ENCODE data around the gene PRDM12.

Gene PRDM12

DNA sequence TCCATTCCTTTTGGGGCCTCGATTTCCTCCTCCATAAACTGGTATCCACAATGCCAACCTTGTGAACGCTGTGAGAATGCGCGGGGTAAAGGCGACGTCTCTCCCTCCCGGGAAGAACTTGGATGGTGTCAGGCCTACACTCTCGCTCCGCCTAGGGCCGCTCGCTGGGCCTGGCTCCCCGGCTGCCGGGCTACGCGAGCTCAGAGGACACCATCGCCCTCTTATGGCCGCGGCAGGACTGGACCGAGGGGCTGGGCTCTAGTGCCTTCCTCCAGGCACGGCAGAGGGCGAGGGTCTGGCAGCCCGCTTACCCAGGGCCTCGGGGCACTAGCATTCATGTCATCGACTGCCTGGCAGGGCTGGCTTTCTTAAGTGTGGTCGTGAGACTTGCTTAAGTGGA, 27.9 kb downstream of the PRDM12 start:
- no peak for DNase-seq

DNA sequence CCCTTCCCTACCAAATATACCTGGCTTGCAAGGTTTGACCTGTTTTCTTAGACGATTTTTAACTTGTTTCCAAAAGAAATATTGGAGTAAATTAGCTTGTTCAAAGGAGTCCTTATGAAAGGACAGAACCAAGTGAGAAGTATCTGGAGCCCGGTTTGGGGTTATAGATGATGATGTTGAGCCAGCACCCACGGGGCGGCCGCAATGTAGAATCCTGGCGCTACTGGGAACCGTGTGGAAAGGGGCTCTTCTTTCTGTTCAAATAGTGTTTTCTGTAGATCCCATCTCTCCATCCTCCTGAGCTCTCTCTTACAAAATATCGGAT, 28.7 kb downstream of the PRDM12 start:
- DNase-seq: no peak

DNA sequence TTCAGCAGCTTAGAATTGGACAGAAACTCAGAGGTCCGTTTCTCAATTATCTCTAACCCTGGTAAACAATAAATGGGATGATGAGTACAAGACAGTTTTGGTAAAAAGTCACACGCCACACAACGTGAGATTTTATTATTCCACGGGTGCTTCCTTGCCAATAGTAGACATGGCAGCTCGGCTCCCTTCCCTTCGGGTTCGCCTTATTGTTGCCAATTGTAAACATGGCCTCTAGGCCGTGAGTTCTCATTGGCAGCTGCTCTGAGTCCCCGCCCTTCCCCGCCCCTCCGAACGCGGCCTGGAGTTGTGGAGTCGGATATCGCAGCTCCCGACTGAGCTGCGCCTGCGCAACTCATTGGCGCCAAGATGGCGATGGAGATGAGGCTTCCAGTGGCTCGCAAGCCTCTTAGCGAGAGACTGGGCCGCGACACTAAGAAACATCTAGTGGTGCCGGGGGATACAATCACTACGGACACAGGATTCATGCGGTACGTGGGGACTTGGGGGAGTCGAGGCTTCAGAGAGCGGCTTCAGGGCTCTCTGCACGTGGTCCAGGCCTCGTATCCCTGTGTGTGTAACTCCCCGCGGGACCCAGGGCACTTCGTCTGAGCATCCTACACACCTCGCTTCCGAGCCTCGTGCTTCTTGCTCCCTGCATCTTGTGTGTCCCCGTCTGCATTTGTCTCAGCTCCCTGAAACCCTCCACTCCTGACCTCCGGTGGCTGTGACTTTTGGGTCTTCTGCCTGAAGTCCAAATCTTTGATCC, 29.2 kb downstream of the PRDM12 start, which contains the start of gene EXOSC2:
Gene EXOSC2 (plus strand): TSS at position 355 of the 766 bp plus-strand sequence. CDS start 12 bp downstream, at position 367.
- peak; percentile 99 for DNase-seq

DNA sequence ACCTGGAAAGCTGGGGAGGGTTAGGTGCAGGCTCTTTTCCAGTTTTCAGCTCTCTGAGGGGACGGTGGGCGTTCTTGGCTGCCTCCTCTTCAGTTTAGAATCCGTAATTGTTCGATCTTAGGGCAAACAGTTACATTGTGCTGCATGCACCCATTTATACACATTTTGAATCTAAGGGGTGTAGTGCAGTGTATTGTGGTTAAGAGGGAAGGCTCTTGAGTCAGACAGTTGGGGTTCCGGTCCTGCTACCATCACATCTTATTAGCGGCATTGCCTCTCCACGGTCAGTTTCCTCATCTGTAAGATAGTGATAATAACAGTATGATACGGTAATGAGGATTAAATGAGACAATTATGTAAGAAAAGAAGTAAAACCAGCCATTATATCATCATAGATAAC, 29.8 kb downstream of the PRDM12 start:
- no peak for DNase-seq

DNA sequence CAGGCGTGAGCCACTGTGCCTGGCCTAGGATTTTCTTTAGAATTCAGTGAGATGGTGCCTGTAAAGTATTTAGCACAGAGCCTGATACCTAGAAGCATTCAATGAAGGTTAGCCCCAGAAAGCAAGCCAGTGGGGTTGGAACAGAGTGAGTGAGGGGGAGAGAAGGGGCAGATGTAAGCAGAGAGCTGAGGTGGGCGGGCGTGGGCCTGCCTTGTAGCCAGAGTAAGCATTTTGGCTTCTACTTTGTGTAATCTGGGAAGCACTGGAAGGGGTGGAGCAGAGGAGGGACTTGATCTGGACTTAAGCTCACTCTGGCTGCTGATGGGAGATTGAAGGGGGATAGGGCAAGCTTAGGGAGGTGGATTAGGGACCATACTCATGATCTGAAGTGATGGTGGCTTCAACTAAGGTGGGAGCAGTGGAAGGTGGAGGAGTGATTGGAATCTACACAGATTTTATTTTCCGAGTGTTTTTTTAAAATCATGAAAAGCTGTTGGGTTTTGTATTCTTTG, 31.8 kb downstream of the PRDM12 start:
- no peak for DNase-seq

DNA sequence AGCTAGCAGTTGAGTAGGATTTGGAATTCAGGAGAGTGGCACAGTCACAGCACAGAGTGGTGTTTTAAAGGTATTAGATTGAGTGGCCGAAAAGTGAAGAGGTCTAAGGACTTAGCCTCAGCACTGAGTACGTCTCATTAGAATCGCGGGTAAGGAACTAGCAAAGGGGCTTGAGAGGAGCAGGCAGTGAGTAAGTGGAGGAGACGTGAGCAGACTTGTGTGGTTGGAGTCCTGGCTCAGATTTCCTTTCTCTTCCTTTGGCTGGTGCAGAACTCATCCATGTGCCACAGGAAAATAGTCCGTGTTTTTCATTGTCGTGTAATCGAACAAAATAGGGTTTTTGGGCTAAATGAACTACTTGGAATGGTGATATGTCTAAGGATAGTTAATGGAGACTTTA, 32.6 kb downstream of the PRDM12 start:
- DNase-seq: no peak

DNA sequence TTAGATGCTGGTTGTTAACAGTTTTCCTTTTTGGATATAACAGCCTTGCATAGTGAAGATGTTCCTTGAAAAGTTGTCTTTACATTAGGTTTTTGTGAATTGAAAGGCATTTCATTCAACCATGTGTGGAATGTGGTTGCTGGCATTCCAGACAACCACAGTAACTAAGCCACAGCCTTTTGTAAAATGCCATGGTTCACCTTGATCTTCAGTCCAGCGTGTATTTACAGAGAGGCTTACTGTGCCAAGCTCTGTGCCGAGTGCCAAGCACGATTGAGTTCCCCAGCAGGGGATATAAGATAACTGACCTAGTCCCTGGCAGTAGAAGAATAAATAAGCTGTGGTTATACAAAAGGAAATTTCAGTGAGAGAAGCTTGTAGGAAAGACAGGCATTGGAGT, 34.1 kb downstream of the PRDM12 start:
- peak; percentile 62 for DNase-seq

DNA sequence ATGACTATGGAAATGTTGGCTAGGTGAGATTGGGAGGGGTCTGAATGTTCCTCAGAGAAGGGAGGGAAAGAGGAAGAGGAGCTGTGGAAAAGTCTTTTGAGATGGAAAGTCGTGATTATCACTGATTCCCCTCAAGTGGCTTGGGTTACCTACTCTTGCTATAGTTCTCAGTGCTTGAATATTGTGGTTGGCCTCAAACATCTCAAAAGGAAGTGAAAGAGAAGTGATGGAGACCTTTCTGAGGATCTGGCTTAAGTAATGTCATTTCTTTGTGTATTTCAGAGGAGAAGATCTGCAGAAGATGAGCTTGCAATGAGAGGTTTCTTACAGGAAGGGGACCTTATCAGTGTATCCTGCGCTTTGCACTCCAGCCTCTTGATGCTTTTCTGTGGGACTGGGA, 34.7 kb downstream of the PRDM12 start:
- no peak for DNase-seq

DNA sequence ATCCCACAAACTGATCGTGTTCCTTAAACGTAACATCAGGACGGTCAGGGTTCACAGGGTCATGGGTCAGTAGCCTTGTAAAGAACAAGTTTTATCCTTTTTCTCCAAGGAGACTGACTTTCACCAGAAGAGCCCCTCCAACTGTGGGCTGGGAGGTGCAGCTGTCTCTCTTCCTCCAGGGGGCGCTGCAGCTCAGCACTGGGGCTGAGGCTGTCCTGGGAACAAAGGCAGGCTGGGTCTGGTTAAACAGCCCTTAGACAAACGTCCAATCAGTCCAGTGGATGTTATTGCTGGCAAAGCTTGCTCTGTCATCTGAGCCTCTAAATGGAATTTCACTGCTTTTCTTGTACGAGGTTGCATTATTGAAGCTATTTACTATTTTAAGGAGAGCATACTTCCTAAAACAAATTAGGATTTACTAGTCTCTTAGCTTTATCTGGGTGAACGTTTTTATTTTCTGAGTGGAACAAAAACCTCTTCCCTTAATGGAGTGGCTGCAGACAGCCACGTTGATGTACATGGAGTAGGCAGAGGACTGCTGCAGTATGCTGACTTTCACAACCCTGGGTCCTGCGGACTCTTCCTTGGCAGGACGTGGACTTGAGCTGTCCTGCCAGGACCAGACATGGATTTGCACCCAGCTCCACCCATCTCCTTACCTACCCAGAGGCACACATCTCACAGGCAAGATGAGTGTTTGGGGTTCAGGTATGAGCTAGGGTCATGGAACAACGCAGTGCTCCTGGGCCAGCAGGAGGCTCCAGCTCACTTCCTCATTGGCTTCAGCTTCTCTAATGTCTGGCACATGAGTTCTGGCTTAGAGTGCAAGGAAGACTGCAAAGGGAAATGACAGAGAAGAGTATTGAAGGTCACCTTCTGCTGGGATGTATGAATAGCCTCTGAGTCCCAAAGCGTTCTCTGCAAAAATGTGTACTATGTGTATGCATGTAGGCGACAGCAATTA, 36.9 kb downstream of the PRDM12 start:
- peak; percentile 70 for DNase-seq

DNA sequence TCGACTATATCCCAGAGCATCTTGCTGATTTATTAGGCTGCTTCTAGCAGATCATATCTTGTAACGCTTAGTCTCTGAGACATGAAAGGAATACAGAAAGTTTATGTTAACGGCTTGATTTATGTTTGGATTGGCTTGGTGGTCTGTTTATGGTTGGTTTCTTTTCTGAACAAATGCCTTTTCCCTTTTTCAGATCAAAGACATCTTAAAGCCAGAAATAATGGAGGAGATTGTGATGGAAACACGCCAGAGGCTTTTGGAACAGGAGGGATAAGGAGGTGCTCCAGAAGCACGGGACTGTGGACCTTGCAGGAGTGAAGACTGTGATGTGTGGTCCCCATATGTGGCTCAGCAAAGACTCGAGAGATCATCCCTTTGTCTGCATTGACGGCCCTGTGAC, 39.1 kb downstream of the PRDM12 start:
- no peak for DNase-seq

DNA sequence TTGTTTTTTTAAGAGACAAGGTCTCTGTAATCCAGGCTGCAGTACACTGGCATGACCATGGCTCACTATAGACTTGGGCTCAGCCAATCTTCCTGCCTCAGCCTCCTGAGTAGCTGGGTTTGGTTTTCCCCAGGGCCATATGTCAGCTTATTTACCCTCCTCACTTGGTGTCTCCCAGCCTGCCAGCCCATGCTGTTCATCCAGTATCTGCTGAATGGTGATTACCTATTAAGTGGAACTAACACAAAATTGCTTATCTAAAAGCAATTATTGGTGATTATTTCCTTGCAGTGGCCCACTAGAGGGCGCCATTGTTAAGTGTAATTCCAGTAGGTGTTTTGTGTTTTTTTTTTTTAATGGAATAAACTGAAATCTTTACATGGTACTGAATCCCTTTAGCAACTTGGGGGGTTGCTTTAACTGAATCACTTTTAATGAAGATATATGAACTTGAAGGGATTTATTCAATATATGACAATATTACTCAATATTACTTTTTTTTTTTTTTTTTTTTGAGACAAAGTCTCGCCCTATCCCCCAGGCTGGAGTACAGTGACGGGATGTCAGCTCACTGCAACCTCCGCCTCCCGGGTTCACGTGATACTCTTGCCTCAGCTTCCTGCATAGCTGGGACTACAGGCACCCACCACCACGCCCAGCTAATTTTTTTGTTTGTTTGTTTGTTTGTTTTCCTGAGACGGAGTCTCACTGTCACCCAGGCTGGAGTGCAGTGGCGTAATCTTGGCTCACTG, 43.0 kb downstream of the PRDM12 start:
- DNase-seq: peak; percentile 67

DNA sequence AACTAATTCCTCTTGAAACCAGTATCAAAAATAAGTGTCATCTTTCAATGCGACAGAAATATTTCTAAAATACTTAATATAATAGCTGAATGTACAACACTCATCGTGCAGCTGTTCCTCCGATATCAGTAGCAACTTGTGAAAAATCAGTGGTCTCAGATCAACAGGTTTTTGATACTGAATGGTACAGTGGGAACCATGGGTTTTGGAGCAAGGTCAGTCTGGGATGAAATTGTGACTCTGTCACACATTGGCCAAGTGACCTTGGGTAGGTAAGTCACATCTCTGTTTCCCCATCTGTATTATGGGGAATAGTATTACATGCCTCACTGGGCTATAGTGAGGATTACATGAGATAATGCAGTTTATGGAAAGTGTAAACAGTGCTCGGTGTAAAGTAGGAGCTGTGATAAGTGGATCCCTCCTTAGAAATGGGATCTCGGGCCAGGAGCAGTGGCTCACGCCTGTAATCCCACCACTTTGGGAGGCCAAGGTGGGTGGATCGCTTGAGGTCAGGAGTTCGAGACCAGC, 46.5 kb downstream of the PRDM12 start:
- DNase-seq: no peak

DNA sequence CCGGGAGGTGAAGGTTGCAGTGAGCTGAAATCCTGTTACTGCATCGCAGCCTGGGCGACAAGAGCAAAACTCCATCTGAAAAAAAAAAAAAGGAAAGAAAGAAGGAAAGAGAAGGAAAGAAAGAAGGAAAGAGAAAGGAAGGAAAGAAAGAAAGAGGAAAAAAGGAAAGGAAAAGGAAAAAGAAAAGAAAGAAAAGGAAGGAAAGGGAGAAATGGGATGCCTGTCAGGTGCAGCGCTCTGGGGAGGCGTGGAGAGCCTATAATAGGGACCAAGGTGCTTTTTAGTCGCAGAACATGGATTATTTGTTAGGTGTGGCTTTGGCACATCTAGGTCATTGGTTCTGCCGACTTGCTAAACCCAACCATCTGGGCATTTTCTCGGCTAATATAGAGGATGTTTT, 47.1 kb downstream of the PRDM12 start:
- DNase-seq: no peak

DNA sequence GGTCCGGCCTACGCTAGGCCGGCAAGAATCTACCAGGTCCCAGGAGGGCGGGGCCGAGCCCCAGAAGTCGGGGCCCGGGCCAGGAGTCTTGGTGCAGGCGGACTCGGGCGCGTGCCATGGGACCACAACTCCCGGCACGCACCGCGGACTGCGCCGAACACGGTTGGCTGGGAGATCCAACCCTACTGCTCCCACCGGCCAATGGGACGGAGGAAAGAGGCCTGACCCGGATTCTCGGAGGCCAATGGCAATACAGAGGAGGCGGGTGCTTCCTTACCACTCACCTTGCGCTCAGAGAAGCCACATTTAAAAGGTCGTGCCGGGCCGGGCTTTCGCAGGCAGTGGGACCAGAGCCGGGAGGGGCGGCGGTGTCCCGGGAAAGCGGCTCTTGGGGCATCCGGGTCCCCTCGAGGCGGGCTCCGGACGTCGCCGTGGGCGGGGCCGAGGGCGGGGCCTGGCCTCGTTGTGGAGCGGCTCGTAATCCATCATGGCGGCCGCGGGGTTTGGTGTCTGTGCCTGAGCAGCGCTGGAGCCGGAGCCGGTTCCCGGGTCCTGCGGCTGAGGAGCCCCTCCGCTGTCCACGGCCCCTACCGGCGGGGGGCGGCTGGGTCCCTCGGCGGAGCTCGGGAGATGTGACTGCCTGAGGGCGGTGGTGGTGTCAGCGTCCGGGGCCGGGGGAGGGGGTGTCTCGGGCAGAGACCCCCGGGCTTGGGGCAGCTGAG, 48.3 kb downstream of the PRDM12 start:
- peak; percentile 99 for DNase-seq

DNA sequence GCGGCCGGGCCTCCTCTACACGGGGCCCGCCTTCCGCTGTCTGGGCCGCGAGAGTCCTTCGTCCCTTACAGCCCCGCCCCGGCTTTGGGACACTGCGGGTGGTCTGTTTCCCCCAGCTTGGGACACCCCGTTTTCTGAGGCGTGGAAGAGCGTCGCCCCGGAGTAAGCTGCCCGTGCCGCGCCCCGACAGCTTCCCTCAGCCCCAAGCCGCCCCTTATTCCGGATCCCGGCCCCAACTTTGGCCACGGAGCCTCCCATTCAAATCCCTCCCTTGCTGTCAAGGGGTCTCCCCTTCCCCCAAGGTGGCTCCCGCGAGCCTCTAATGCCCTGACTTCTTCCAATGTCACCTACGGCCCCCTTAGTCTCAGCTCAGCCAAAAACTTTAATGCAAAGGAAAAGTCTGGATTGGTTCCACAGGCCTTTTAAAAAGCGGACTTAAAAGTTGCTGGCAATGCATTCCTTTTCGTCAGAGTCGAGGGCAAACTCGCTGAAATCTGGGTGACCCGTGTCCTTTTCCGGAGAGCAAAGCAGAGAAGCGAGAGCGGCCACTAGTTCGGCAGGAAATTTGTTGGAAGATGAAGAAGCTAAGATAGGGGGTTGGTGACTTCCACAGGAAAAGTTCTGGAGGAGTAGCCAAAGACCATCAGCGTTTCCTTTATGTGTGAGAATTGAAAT, 49.0 kb downstream of the PRDM12 start:
- no peak for DNase-seq

DNA sequence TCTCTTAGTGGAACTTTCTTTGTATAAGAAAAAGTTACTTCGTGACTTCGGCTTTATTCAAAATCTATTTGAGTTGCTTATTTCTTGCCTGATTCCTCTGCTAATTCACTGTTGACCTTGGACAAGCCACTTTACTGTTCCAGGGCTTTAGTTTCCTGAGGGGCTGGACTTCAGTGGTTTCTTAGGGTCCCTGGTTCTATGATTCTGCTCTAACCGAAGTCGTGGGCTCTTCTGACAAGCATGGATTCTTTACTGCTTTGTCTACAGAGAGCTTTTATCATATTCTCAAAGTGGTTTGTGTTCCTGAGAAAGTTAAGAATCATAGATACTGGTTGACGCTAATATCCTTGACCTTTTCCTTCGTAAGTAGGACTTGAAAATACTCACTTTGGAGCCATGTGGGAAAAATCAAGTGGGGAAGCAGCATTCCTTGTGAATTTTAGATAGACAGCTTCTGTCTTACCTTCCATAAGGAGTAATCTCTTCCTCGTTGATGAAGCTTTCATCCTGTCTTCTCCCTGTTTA, 50.3 kb downstream of the PRDM12 start:
- no peak for DNase-seq

DNA sequence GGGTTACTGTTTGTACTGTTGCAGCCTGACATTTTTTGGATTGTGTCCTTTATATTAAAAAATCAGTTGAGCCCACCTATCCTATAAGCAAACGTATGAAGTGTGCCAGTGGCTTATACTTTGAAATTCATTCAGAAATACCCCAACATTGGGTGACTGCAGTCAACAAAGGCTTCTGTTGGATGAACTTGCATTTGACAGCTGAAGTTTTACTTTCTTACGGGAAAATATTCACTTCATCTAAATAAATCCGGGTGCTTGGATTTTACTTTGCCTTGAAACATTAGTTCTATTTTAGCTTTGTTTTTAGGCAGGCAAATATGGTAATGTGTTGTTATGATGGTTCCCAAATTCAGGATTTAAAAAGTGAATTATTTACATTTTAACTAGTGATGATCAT, 50.9 kb downstream of the PRDM12 start:
- DNase-seq: no peak

DNA sequence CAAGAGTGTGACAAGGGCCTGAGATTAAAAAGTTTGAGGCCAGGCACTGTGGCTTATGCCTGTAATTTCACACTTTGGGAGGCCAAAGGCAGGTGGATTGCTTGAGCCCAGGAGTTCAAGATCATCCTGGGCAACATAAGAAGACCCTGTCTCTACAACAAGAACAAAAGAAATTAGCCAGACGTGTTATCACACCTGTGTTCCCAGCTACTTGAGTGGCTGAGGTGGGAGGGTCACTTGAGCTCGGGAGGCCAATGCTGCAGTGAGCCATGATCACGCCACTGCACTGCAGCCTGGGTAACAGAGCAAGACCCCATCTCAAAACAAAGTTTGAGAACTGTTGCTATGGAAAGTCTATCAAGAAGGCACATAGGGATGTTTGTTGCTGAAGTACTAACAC, 54.2 kb downstream of the PRDM12 start:
- DNase-seq: no peak

DNA sequence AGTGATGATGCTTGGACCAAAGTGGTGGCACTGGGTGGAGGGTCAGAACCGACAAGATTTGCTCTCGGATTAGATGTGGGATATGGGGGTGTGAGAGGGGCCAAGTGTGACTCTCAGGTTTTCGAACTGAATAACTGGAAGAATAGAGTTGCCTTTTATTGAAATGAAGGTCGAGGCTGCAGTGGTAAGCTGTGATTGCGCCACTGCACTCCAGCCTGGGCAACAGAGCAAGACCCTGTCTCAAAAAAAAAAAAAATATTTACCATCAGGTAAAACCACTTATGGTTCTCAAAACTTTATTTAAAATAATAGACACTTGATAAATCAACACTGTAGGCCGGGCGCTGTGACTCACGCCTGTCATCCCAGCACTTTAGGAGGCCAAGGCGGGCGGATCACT, 56.4 kb downstream of the PRDM12 start:
- no peak for DNase-seq

DNA sequence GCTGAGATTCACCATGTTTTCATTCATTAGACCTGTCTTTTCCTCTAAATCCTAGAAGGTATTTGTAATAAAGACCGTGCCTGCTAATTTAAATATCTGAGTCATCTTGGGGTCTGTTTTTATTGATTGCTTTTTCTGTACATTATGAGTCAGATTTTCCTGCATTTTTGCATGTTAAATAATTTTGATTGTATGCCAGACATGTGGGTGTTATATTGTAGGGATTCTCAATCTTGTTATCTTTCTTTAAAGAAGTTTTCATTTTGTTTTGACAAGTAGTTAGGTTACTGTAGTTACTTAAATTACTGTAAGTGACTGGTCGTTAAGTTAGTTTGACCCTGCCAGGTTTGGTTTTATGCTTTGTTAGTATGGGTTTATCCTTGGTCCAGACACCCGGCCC, 64.3 kb downstream of the PRDM12 start:
- peak; percentile 64 for DNase-seq

DNA sequence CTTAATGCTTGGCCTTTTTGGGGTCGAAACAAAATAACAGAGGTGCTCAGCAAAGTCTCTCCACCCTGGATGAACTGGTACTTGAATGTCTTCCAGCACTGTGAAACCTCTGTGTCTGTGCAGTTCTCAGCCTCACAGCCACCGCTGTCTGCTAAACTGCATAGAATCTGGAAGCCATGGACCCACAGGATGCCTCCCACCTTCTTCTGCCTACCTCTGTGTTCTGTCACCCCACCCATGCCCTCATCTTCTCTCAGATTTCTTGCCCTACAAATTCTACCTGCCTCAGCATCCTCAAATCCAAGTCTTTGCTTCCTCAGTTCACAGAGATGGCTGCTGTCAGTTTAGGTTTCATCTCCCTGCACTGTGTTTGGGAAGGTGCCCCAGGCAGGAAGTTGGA, 64.8 kb downstream of the PRDM12 start:
- DNase-seq: no peak
